WTC11 (cell line): ENCODE data around the gene CPEB1. TPM values are rescaled to one million over a fixed set of nuclear protein-coding genes. Genes with fewer than 3 reads are reported as not detected.

ENCODE experiments used
- CREB1 ChIP-seq: sonication (generic); formaldehyde crosslinking; IDR thresholded peaks from 2 replicates; pipeline ENCODE4 v1.8.0; 2023; ENCODE audit warnings: mild to moderate bottlenecking, missing genetic modification reagents
- ETV6 ChIP-seq: sonication (generic); formaldehyde crosslinking; IDR thresholded peaks from 2 replicates; pipeline ENCODE4 v1.8.1; 2022; ENCODE audit warnings: mild to moderate bottlenecking, missing genetic modification reagents
- FOXP1 ChIP-seq: sonication (generic); formaldehyde crosslinking; IDR thresholded peaks from 2 replicates; pipeline ENCODE4 v1.8.0; 2022; ENCODE audit warnings: missing genetic modification reagents, mild to moderate bottlenecking, moderate library complexity, borderline replicate concordance
- HMGA2 ChIP-seq: fragments of 250-450 bp; sonication (Bioruptor Pico); IDR thresholded peaks from 2 replicates; pipeline ENCODE4 v1.4.0; 2021; ENCODE audit warnings: mild to moderate bottlenecking, moderate library complexity
- JUN ChIP-seq: sonication (generic); formaldehyde crosslinking; IDR thresholded peaks from 2 replicates; pipeline ENCODE4 v1.8.0; 2023; ENCODE audit warnings: mild to moderate bottlenecking, missing genetic modification reagents
- NFATC4 ChIP-seq: fragments of 250-450 bp; sonication (Bioruptor Pico); IDR thresholded peaks from 2 replicates; pipeline ENCODE4 v1.9.0; 2021; ENCODE audit warnings: mild to moderate bottlenecking
- RELA ChIP-seq: sonication (generic); formaldehyde crosslinking; IDR thresholded peaks from 2 replicates; pipeline ENCODE4 v1.8.1; 2022; ENCODE audit warnings: missing genetic modification reagents, mild to moderate bottlenecking, borderline replicate concordance
- TCF7 ChIP-seq: sonication (generic); formaldehyde crosslinking; IDR thresholded peaks from 2 replicates; pipeline ENCODE4 v1.8.0; 2022; ENCODE audit warnings: mild to moderate bottlenecking, low read depth, missing genetic modification reagents, moderate library complexity
- TEAD1 ChIP-seq: sonication (generic); formaldehyde crosslinking; IDR thresholded peaks from 2 replicates; pipeline ENCODE4 v1.8.0; 2022; ENCODE audit warnings: mild to moderate bottlenecking, missing genetic modification reagents
- TEAD4 ChIP-seq: sonication (generic); formaldehyde crosslinking; IDR thresholded peaks from 2 replicates; pipeline ENCODE4 v1.8.0; 2022; ENCODE audit warnings: mild to moderate bottlenecking, missing genetic modification reagents
- TP53 ChIP-seq: sonication (generic); formaldehyde crosslinking; IDR thresholded peaks from 2 replicates; pipeline ENCODE4 v1.8.1; 2023; ENCODE audit warnings: mild to moderate bottlenecking, missing genetic modification reagents
- ZNF232 ChIP-seq: sonication (generic); formaldehyde crosslinking; IDR thresholded peaks from 2 replicates; pipeline ENCODE4 v1.8.0; 2022; ENCODE audit warnings: mild to moderate bottlenecking, missing genetic modification reagents
- total RNA-seq: library from RNA; stranded (reverse); gene quantifications from 3 replicates; pipeline ENCODE4 v1.2.3, GENCODE V29; 2021
- TF ChIP-seq, protein P1 (sequence below): sonication (generic); formaldehyde crosslinking; IDR thresholded peaks from 2 replicates; pipeline ENCODE4 v1.8.1; 2023; ENCODE audit warnings: mild to moderate bottlenecking, missing genetic modification reagents, moderate library complexity
- TF ChIP-seq, protein P2 (sequence below): sonication (generic); formaldehyde crosslinking; IDR thresholded peaks from 2 replicates; pipeline ENCODE4 v1.8.0; 2023; ENCODE audit warnings: missing genetic modification reagents
- TF ChIP-seq, protein P3 (sequence below): sonication (generic); formaldehyde crosslinking; IDR thresholded peaks from 2 replicates; pipeline ENCODE4 v1.8.1; 2022; ENCODE audit warnings: mild to moderate bottlenecking, moderate library complexity, missing genetic modification reagents
- TF ChIP-seq, protein P4 (sequence below): sonication (generic); formaldehyde crosslinking; IDR thresholded peaks from 2 replicates; pipeline ENCODE4 v1.8.0; 2022; ENCODE audit warnings: missing genetic modification reagents
- TF ChIP-seq, protein P5 (sequence below): fragments of 200-600 bp; IDR thresholded peaks from 2 replicates; pipeline ENCODE4 v1.8.0; 2022; ENCODE audit warnings: antibody characterized with exemption
- TF ChIP-seq, protein P6 (sequence below): sonication (generic); formaldehyde crosslinking; IDR thresholded peaks from 2 replicates; pipeline ENCODE4 v1.8.1; 2022; ENCODE audit warnings: missing genetic modification reagents, borderline replicate concordance
- TF ChIP-seq, protein P7 (sequence below): sonication (generic); formaldehyde crosslinking; IDR thresholded peaks from 2 replicates; pipeline ENCODE4 v1.8.1; 2023; ENCODE audit warnings: mild to moderate bottlenecking, moderate library complexity, missing genetic modification reagents
- TF ChIP-seq, protein P8 (sequence below): sonication (generic); formaldehyde crosslinking; IDR thresholded peaks from 2 replicates; pipeline ENCODE4 v1.8.0; 2022; ENCODE audit warnings: mild to moderate bottlenecking, missing genetic modification reagents
- TF ChIP-seq, protein P9 (sequence below): sonication (generic); formaldehyde crosslinking; IDR thresholded peaks from 2 replicates; pipeline ENCODE4 v1.8.0; 2022; ENCODE audit warnings: mild to moderate bottlenecking, missing genetic modification reagents

CPEB1 gene
- total RNA-seq, 1 experiment from 2014 or later: 2.5 TPM

DNA sequence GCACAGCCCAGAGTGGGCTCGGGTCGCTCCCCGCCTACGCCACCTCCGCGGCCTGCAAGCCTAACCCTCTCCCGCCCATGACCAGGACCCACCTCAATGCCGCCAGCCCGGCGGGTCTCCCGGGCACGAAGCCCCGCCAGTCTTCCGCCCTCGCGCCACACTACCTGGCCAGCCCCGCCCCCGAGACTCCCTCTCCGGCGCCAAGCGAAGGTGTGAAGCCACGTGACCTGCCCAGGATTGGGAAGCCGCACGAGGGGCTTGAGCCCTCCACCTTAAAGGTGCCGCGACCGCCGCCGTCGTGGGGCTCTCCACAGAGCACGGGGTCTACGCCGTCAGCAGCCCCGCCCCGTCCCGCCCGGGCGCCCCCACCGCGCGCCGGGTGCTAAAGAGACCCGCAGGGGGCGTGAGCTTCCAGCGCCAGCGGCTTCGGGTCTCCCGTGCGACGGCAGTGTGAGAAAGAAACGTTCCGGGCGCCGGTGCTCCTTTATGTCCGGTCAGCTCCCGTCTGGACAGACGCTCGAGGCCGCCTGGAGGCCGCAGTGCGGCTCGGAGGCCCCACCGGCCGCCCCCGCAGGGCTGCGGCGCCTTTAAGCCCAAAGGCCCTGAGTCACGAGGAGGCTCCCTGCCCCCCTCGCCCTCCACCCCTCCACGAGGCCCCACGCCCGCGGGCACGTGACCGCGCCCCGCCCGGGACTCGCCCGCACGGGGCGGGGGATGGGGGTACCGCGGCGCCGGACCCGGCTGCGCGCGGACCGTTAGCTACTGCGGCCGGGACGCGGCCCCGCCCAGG is at the start of gene CPEB1 (continued):
- TF ChIP-seq RELA (CRISPR knock-in tag) (peak; percentile 17; the same call in 1 of the 2 replicates), TEAD1 (peak; percentile 66; the same call in 1 of the 2 replicates), TP53 (no peak; the same call in 1 of the 2 replicates), FOXP1 (peak; percentile 72), TCF7 (0 out of 2 replicates have a peak, but pooled peaks have one; percentile 53), CREB1 (CRISPR knock-in tag) (peak; percentile 70; the same call in 1 of the 2 replicates), ZNF232 (CRISPR knock-in tag) (peak; percentile 83; the same call in 1 of the 2 replicates), HMGA2 (no peak), ETV6 (CRISPR knock-in tag) (peak; percentile 59; the same call in 1 of the 2 replicates), TEAD4 (CRISPR knock-in tag) (no peak), NFATC4 (CRISPR knock-in tag) (no peak), JUN (CRISPR knock-in tag) (no peak)
- TF ChIP-seq, protein P1, sequence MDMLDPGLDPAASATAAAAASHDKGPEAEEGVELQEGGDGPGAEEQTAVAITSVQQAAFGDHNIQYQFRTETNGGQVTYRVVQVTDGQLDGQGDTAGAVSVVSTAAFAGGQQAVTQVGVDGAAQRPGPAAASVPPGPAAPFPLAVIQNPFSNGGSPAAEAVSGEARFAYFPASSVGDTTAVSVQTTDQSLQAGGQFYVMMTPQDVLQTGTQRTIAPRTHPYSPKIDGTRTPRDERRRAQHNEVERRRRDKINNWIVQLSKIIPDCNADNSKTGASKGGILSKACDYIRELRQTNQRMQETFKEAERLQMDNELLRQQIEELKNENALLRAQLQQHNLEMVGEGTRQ (CRISPR knock-in tag): peak; percentile 59; the same call in 1 of the 2 replicates
- TF ChIP-seq, protein P2, sequence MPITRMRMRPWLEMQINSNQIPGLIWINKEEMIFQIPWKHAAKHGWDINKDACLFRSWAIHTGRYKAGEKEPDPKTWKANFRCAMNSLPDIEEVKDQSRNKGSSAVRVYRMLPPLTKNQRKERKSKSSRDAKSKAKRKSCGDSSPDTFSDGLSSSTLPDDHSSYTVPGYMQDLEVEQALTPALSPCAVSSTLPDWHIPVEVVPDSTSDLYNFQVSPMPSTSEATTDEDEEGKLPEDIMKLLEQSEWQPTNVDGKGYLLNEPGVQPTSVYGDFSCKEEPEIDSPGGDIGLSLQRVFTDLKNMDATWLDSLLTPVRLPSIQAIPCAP (CRISPR knock-in tag): peak; percentile 49; the same call in 1 of the 2 replicates
- TF ChIP-seq, protein P3, sequence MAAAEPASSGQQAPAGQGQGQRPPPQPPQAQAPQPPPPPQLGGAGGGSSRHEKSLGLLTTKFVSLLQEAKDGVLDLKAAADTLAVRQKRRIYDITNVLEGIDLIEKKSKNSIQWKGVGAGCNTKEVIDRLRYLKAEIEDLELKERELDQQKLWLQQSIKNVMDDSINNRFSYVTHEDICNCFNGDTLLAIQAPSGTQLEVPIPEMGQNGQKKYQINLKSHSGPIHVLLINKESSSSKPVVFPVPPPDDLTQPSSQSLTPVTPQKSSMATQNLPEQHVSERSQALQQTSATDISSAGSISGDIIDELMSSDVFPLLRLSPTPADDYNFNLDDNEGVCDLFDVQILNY (CRISPR knock-in tag): 0 out of 2 replicates have a peak, but pooled peaks have one; percentile 51
- TF ChIP-seq, protein P4, sequence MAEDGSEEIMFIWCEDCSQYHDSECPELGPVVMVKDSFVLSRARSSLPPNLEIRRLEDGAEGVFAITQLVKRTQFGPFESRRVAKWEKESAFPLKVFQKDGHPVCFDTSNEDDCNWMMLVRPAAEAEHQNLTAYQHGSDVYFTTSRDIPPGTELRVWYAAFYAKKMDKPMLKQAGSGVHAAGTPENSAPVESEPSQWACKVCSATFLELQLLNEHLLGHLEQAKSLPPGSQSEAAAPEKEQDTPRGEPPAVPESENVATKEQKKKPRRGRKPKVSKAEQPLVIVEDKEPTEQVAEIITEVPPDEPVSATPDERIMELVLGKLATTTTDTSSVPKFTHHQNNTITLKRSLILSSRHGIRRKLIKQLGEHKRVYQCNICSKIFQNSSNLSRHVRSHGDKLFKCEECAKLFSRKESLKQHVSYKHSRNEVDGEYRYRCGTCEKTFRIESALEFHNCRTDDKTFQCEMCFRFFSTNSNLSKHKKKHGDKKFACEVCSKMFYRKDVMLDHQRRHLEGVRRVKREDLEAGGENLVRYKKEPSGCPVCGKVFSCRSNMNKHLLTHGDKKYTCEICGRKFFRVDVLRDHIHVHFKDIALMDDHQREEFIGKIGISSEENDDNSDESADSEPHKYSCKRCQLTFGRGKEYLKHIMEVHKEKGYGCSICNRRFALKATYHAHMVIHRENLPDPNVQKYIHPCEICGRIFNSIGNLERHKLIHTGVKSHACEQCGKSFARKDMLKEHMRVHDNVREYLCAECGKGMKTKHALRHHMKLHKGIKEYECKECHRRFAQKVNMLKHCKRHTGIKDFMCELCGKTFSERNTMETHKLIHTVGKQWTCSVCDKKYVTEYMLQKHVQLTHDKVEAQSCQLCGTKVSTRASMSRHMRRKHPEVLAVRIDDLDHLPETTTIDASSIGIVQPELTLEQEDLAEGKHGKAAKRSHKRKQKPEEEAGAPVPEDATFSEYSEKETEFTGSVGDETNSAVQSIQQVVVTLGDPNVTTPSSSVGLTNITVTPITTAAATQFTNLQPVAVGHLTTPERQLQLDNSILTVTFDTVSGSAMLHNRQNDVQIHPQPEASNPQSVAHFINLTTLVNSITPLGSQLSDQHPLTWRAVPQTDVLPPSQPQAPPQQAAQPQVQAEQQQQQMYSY (CRISPR knock-in tag): 0 out of 2 replicates have a peak, but pooled peaks have one; percentile 34
- TF ChIP-seq, protein P5, sequence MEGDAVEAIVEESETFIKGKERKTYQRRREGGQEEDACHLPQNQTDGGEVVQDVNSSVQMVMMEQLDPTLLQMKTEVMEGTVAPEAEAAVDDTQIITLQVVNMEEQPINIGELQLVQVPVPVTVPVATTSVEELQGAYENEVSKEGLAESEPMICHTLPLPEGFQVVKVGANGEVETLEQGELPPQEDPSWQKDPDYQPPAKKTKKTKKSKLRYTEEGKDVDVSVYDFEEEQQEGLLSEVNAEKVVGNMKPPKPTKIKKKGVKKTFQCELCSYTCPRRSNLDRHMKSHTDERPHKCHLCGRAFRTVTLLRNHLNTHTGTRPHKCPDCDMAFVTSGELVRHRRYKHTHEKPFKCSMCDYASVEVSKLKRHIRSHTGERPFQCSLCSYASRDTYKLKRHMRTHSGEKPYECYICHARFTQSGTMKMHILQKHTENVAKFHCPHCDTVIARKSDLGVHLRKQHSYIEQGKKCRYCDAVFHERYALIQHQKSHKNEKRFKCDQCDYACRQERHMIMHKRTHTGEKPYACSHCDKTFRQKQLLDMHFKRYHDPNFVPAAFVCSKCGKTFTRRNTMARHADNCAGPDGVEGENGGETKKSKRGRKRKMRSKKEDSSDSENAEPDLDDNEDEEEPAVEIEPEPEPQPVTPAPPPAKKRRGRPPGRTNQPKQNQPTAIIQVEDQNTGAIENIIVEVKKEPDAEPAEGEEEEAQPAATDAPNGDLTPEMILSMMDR: no peak
- TF ChIP-seq, protein P6, sequence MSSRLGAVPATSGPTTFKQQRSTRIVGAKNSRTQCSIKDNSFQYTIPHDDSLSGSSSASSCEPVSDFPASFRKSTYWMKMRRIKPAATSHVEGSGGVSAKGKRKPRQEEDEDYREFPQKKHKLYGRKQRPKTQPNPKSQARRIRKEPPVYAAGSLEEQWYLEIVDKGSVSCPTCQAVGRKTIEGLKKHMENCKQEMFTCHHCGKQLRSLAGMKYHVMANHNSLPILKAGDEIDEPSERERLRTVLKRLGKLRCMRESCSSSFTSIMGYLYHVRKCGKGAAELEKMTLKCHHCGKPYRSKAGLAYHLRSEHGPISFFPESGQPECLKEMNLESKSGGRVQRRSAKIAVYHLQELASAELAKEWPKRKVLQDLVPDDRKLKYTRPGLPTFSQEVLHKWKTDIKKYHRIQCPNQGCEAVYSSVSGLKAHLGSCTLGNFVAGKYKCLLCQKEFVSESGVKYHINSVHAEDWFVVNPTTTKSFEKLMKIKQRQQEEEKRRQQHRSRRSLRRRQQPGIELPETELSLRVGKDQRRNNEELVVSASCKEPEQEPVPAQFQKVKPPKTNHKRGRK (CRISPR knock-in tag): no peak
- TF ChIP-seq, protein P7, sequence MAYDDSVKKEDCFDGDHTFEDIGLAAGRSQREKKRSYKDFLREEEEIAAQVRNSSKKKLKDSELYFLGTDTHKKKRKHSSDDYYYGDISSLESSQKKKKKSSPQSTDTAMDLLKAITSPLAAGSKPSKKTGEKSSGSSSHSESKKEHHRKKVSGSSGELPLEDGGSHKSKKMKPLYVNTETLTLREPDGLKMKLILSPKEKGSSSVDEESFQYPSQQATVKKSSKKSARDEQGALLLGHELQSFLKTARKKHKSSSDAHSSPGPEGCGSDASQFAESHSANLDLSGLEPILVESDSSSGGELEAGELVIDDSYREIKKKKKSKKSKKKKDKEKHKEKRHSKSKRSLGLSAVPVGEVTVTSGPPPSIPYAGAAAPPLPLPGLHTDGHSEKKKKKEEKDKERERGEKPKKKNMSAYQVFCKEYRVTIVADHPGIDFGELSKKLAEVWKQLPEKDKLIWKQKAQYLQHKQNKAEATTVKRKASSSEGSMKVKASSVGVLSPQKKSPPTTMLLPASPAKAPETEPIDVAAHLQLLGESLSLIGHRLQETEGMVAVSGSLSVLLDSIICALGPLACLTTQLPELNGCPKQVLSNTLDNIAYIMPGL (CRISPR knock-in tag): peak; percentile 15; the same call in 1 of the 2 replicates
- TF ChIP-seq, protein P8, sequence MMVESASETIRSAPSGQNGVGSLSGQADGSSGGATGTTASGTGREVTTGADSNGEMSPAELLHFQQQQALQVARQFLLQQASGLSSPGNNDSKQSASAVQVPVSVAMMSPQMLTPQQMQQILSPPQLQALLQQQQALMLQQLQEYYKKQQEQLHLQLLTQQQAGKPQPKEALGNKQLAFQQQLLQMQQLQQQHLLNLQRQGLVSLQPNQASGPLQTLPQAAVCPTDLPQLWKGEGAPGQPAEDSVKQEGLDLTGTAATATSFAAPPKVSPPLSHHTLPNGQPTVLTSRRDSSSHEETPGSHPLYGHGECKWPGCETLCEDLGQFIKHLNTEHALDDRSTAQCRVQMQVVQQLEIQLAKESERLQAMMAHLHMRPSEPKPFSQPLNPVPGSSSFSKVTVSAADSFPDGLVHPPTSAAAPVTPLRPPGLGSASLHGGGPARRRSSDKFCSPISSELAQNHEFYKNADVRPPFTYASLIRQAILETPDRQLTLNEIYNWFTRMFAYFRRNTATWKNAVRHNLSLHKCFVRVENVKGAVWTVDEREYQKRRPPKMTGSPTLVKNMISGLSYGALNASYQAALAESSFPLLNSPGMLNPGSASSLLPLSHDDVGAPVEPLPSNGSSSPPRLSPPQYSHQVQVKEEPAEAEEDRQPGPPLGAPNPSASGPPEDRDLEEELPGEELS (CRISPR knock-in tag): peak; percentile 92
- TF ChIP-seq, protein P9, sequence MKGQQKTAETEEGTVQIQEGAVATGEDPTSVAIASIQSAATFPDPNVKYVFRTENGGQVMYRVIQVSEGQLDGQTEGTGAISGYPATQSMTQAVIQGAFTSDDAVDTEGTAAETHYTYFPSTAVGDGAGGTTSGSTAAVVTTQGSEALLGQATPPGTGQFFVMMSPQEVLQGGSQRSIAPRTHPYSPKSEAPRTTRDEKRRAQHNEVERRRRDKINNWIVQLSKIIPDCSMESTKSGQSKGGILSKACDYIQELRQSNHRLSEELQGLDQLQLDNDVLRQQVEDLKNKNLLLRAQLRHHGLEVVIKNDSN (CRISPR knock-in tag): peak; percentile 82
